GM18499 (cell line): Measurements from ENCODE around the gene ADA.

ENCODE experiments used
- ATAC-seq: cut with Tn5 transposase; IDR thresholded peaks from one replicate; pipeline ENCODE4 v1.9.1; 2021; ENCODE audit warnings: moderate number of reproducible peaks; ENCODE audit not compliant: insufficient read depth, unreplicated experiment

The ADA gene

DNA sequence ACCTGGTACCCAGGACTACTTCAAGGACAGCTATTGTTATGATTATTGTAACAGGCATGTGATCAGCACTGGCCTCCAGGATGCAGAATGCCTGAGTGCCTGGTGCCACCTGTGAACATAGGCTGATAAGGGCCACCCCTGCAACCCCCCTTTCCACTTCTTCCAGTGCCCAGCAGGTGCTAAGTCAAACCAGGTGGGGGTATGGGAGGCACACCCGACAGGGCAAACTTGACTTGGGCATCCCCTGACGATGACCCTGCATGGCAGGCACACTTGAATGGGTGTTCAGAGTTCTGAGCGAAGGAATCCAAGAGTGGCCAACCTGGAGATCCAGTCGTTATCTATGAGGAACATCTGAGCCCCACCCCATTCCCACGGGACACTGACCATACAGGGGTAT lies 3.4 kb downstream of the ADA start:
- ATAC-seq = no peak

DNA sequence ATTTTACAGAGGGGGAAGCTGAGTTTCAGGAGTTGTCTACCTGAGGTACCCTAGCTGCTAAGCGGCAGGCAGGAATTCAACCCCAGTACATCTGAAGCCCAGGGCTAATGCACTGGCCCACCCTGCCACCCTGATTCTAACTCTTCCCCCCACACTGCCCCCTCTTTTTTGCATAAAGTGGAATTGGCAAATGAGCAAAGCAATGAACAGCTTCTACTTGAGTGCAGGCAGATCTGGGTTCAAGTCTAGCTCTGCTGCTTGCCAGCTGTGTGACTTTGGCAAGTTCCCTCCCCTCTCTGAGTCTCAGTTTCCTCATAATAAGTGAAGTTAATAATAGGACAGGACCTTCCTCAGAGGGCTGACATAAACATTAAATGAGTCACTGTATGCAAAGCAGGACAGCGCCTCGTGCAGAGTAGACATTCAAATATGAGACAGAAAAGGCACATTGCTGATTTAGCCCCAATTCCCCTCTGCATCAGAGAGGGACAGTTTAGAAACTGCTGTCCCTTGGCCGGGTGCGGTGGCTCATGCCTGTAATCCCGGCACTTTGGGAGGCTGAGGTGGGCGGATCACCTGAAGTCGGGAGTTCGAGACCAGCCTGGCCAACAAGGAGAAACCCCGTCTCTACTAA lies 4.7 kb downstream of the ADA start:
- ATAC-seq = peak; percentile 44

DNA sequence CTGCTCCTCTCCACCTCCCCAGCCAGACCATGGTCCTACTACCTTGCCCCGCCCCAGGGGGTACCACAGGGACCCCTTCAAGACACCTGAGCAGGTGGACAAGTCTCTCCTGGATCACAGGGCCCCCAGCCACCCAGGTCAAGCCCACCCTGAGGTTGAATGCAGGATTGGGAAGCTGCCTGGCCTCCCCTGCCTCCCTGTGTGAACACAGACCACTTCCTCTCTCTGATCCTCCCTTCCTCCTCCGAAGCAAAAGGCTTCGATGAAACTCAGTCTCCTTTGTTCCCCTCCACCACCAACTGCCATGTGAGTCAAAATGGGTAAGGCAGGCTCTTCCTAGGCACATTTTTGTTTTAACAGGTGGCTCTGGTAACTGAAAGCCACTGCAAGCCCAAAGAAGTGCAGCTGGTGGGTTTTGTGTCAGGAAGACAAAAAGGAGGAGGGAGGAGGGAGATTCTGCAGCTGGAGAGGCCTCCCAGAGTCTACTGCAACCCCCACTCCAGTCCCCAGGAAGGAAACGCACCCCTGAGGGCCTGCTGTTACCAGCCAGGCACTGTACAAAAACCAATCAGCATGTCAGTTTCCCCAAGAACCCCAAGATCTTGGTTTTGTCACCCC lies 5.4 kb downstream of the ADA start:
- ATAC-seq = no peak

DNA sequence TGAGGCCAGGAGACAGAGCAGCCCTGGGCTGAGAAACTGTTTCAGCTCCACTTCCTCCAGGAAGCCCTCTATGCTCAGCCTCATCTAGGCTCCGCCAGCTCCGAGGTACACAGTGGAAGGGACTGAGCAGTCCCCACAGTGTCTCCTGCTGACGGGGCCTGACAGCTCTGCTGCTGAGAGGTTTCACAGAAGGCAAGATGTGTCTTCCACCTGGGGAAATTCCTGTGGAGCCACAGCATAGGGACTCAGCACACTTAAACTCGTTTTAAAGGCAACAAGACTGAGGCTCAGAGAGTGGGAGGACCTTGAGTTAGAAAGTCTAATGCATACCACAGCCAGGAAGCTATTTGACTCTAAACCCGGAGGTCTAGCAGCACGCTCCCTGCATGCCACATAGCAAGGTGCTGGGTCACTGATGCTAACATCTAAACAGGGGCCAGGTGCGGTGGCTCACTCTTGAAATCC lies 6.8 kb downstream of the ADA start:
- ATAC-seq = no peak

DNA sequence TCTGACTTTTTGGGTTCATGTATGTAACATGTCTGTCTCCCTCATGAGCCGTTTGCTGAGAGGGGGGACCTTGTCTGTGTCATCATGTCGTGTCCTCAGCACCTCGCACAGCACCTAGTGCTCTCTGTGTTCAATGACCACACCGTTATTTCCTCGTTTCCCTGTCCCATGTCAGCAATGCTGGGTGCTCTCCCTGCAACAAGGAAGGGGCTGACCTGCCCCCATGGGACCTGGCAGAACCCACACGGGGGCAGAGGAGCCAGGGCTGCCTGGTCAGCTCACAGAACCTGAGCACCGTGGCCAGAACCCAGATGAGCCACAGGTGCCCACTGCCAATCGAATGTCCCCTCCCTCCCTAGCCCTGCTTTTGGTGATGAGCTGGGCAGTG lies 7.3 kb downstream of the ADA start:
- ATAC-seq = no peak

DNA sequence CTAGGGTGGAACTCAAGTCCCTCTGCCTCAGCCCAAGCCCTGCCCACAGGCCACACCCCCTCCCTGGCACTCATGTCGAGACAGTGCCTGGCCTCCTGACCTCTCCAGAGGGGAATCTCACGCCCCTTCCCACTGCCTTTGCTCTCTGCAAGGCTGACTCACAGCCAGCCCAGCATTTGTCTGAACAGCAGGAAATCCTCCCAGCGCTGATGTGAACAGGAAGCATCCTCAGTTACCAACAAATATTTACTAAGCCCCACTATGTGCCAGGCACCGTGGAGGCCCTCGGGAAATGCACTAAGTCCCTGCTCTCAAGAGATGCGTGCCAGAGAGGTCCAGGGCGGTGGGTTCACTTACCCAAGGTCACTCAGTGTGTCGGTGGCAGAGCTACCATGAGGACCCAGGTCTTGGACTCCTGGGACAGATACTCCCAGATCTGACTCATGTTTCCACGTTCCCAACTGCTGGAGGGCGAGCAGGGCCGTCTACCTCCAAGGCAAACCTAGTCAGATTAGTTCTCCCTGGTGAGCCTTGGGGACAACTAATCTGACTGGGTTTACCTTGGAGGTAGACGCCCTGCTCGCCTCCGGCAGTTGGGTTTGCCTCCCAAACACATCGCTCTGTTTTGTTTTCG lies 7.8 kb downstream of the ADA start:
- no peak for ATAC-seq

DNA sequence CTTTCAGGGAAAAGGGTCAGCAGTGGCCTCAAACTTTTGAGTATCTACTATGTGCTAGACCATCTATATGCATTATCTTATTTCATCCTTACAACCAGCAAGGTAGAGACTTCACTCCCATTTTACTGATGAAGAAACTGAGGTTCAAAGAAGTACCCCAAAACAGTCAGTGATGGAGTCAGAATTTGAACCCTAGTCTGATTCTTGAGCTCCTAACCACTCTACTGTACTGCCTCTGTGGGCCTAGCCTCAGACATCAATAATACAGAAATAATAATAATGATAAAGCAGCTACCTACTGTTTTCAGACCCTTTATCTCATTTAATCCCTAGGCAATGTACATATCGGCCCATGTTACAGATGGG lies 8.4 kb downstream of the ADA start:
- ATAC-seq = no peak

DNA sequence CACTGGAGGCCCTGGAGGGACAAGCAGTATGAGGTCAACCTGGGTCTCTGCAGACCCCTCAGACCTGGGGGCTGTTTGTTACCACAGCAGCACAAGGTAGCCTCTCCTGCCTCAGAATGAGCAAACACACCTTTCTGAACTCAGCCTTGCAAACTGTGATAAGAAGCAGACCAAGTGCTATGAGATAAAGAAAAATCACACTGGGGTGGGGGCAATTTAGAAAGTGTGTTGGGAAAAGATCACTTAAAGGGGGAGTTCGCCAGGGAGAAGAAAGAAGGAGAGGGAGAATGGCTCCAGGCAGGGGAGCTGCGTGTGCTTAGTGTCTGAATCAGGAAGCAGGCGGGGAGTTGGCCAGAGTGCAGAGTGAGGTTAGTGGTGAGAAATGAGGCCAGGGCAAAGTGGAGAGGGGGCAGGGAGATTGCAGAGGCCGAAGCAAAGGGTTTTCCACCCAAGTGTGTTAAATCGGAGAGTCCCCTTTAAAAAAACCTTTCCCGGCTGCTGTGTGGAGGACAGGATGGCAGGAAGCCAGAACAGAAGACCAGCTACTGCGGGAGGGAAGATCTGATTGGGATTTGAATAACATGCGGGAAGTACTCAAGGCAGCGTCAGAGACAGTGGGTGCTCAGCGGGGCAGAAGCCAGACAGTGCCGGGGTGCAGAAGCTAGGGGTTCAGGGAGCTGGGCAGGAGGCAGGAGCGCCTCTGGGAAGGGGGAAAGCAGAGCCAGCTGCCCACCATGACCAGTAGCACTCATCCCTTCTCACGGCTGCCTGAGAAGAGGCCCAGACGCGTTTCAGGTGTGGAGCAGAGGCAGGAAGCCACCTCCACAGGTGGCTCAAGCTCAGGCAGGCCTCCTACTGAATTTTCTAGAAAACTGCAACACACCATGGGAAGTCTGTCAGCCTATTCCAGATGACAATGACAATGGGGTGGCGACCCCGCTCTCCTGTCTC lies 9.0 kb downstream of the ADA start:
- no peak for ATAC-seq

DNA sequence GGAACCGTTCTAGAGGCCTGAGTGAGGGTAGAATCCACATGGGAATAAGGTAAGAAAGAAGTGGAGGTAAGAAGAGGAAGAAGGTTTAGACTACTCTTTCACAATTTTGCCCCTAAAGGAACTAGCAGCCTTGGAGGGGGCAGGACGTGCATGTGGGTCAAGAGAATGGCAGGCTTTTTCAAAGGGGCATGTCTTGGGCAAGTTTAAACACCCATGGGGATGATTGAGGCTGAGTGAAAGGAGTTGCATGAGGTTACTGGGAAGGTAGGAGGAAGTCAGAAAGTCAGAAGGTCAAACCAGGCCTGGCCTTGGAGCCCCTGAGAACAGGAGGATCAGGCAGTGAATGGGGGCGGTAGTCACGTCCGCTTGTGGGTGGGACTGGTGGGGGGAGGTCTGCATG lies 10.2 kb downstream of the ADA start:
- no peak for ATAC-seq

DNA sequence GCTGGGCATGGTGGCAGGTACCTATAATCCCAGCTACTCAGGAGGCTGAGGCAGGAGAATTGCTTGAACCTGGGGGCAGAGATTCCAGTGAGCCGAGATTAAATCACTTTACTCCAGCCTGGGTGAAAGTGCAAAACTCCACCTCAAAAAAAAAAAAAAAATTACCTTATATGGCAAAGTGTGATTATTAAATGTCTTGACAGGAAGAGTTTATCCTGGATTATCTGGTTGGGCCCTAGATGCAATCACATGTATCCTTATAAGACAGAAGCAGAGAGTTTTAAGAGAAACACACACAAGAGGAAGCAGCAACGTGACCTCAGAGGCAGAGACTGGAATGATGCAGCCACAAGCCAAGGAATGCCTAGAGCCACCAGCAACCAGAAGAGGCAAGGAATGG lies 11.0 kb downstream of the ADA start:
- ATAC-seq = no peak

DNA sequence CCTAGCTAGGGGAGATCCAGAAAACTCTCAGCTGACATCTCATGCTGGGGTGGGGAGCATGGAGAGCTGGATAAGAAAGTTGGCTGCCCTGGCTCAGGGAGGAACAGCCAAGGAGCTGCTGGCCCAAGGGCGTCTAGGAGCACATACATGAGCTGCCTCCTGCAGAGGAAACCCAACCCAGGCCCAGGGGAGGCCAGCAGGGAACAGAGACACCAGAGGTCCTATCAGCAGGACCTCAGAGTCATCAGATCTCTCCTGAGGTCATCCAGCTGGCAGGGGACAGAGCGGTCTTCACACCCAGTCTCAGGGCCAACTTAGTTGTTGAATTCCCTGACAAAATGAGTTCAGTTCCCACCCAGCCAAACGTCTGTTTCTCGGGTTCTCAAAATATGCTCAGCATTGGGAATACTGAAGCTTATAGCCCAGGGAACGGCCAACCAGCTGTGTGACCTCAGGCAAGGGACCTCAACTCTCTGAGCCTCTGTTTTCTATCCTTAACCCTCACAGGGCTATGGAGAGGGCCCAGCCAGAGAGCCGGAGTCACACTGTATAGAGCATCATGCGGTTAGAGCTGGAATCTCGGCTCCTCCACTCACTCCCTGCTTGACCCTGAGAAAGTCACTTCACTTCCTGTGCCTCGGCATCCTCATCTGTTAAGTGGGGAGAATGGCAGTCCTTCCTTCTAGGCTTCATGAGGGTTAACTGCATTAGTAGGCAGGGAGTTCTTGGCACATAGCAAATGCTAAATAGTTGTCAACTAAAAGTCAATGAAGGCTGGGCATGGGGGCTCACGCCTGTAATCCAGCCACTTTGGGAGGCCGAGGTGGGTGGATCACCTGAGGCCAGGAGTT lies 13.8 kb downstream of the ADA start:
- ATAC-seq = no peak

DNA sequence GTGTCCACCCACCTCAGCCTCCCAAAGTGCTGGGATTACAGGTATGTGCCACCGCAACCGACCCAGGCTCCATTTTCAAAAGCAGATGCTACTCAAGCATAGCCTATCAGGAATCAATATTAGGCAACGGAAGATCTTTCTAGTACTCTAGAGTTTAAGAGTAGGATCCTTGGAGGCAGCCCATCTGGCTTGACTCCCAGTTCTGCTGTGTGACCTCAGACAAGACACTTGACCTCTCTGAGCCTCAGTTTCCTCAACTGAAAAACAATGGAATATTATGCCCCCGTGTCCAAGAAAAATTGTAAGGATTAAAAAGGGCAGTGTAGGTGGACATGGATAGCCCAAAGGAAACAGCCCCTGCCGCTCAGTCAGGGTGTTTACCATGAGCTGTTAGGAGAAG lies 14.5 kb downstream of the ADA start:
- ATAC-seq = no peak

DNA sequence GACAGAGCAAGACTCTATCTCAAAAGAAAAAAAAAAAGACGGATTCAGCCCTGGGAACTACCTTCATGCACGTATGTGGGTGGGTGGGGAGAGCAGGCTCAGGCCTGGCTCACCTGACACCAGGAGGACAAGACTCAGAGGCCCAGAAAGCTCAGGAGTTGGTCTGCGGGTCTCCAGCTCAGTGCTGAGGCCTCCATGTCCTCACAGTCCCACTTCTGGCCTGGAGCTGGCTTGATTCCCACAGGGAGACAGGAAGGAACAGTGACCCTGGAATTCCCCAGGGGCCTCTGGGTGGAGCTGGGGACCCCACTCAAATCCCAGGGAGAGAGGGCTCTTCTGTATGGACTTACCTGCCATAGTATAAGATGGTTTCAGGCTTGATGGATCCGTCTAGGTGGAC lies 15.6 kb downstream of the ADA start:
- no peak for ATAC-seq

DNA sequence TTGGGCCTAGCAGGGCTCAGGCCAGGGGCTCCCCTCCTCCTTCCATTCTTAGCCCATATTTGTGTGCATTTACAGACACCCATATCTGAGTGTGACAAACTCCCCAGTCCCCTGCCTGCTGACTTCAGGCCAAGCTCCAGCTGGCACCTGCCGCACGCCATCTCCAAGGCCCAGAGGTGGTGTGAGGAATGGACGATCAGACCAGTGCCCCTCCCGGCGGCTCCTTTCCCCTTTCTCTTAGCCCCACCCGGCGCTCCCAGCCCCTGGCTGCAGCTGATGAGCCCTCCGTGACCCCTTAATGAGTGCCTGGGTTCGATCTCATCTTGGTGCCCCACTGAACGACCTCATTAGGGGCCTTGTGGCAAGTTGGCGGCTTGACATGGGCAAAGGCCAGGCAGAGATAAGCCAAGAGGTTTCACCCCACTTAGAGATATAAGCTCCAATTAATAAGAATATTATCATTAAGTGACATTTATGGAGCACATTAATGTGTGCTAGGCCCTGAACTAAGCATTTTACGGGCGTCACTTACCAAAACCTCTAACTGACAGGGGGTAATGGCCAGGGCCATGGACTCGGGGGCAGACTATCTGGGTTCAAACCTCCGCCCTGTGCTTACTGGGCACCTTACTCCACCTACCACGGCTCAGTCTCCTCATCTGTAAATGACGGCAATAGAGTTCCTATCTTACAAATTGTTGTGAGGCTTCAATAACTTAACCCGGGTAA lies 17.5 kb downstream of the ADA start:
- no peak for ATAC-seq

DNA sequence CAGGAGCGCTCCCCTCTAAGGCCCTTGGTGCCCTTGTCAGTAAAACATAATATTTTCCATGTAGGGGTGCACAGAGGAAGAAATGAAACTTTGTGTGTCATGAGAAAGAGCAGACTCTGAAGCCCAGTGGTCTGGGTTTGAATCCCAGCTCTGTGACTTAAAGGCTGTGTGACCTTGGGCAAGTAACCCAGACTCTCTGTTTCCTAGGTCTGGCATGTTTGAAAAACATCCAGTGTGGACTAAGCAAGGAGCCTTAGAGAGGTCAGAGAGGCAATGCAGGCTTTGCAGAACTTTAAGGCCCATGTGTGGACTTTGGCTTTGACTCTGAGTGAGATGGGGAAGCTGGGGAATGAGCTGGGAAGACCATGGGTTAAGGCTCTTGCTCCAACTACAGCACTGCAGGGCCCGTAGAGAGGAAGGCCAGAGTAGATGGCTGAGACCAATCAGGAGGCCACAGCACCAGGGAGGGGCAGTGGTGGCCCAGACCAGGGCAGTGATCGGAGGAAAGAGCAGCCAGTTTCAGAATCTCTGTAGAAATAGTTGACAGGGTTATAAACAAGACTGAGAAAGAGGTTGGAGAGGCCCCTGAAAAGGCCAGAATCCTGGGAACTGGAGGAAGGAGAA lies 18.2 kb downstream of the ADA start:
- ATAC-seq = no peak

DNA sequence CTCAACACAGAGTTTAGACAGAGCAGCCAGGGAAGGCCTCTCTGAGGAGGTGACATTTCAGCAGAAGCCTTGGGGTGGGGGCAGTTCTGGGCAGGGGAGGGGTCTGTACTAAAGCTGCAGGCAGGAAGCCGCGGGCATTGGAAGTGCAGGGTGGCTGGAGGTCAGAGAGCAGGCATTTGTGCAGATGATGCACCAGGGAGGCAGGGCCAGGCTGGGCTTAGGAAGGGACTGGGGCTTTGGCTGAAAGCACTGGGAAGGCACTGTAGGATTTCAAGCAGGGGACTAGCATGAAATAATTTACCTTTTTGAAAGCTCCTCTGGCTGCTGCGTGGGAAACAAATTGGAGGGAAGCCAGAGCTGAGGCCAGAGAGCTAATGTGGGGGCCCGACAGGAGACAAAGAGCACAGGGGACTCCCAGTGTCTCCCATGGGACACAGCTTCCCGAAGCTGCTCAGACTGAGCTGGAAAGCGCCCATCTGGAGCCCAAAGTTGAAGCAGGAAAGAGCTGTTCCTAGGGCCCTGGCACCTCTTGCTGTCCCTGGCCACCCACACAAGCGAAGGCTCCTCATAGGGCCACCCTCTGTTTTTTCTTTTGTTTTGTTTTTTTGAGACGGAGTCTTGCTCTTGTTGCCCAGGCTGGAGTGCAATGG lies 19.3 kb downstream of the ADA start:
- ATAC-seq = no peak

DNA sequence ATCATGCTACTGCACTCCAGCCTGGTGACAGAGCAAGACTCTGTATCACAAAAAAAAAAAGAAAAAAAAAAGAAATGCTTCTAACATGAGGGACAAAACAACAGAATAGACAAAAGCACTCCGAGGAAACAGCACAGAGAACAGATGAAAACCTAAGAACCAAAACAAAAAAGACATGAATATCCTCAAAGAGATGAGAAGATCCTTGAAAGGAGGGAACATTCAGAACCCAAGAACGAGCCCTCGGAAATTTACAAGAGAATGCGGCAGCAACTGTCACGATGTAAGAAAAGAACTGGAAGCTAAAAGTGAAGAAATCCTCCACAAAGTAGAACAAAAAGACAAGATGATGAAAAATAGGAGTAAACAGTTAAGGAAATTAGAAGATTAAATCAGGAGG lies 21.2 kb downstream of the ADA start:
- no peak for ATAC-seq

DNA sequence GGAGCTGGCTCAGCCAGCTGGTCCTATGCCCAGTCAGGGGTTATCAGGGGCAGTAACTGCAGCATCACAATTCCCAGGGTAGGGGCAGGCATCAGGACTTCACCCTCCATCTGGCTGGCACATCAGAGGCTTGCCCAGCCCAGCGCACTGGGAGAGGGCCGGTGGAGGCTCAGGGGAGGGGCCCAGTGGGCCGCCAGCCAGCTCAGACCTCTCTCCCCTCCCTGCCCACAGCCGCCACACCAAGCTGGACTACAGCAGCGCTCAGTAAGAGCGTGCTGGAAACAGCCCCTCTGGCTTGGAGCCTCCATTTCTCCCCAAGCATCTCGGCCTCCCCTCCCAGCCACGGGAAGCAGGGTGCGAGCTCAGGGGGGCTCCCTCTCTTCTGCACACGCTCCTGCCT lies 22.0 kb downstream of the ADA start:
- no peak for ATAC-seq

DNA sequence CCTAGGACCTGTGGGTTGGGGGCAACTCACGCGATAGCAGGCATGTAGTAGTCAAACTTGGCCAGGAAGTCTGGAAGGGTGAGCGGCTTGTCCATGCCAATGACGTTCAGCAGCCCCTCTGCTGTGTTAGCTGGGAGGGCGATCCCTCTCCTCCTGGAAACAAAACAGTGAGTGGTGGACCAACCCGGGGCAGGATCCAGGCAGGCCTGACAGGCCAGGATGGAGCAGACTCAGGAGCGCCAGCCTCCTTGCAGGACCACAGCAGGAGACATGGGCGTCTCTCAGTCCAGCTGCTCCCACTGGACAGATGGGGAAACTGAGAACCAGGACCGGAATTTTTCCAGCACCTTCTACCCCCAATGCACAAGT lies 22.5 kb downstream of the ADA start:
- ATAC-seq = no peak
